H1 (cell line): ENCODE results near the gene CYP27B1. TPM values are rescaled to one million over a fixed set of nuclear protein-coding genes. Genes with fewer than 3 reads are reported as not detected.

Experiments used
- CTCF ChIA-PET: fragments of 300-600 bp; sonication (Branson Sonifier 250); formaldehyde crosslinking; loops from one replicate; lab custom pipeline; 2021; ENCODE audit not compliant: partially characterized antibody; lab: Charles Lee
- POLR2A ChIA-PET: fragments of 300-600 bp; sonication (Branson Sonifier 250); formaldehyde crosslinking; loops from one replicate; lab custom pipeline; 2021; ENCODE audit warnings: inconsistent platforms; ENCODE audit not compliant: partially characterized antibody; lab: Charles Lee
- DNase-seq, 2 experiments: peaks; one replicate each; pipeline versions ENCODE4 v3.0.0 to v3.0.0-alpha.2; 2010 to 2022; ENCODE audit warnings: low spot score in 2 of 2, low read depth in 1 of 2, mixed read lengths in 1 of 2
- FAIRE-seq: peaks from 2 replicates; lab custom pipeline; 2011; peaks lifted over from hg19 to GRCh38; lab: Jason Lieb, UNC
- H2AFZ ChIP-seq: 2 replicates; pipeline ENCODE4 v1.8.1; 2012; ENCODE audit warnings: low read length, inconsistent platforms
- H2AK5ac ChIP-seq: 2 replicates; pipeline ENCODE4 v1.6.1; 2013; ENCODE audit warnings: low read depth, low read length
- H2BK120ac ChIP-seq: replicated peaks from 2 replicates; pipeline ENCODE3; 2013; ENCODE audit warnings: low read depth, low read length, inconsistent platforms
- H2BK12ac ChIP-seq: 2 replicates; pipeline ENCODE4 v1.6.1; 2013; ENCODE audit warnings: low read depth, low read length
- H2BK15ac ChIP-seq: 2 replicates; pipeline ENCODE4 v1.6.1; 2013; ENCODE audit warnings: low read length
- H2BK20ac ChIP-seq: 2 replicates; pipeline ENCODE4 v1.6.1; 2013; ENCODE audit warnings: low read length
- H2BK5ac ChIP-seq: 2 replicates; pipeline ENCODE4 v1.6.1; 2013; ENCODE audit warnings: low read depth, low read length
- H3K14ac ChIP-seq: 2 replicates; pipeline ENCODE4 v1.6.1; 2013; ENCODE audit warnings: inconsistent platforms; ENCODE audit not compliant: insufficient read length
- H3K18ac ChIP-seq: 2 replicates; pipeline ENCODE4 v1.6.1; 2013; ENCODE audit warnings: low read length; ENCODE audit errors: extremely low read depth
- H3K23ac ChIP-seq: 2 replicates; pipeline ENCODE4 v1.6.1; 2013; ENCODE audit warnings: inconsistent platforms; ENCODE audit not compliant: insufficient read length
- H3K23me2 ChIP-seq: 2 replicates; pipeline ENCODE4 v1.6.1; 2013; ENCODE audit warnings: low read depth, low read length
- H3K27ac ChIP-seq: 2 replicates; pipeline ENCODE4 v1.6.1; 2011; ENCODE audit warnings: low read depth, low read length, inconsistent platforms
- H3K27me3 ChIP-seq, 4 experiments: replicated peaks in 1 of 4; 1 replicate in 1 of 4; 2 replicates in 3 of 4; pipeline versions ENCODE4 v1.6.1 to v1.8.1; 2011 to 2013; ENCODE audit warnings: low read length in 3 of 4, mild to moderate bottlenecking in 3 of 4, inconsistent platforms in 2 of 4, mixed read lengths in 2 of 4, moderate library complexity in 1 of 4; ENCODE audit not compliant: control insufficient read depth in 3 of 4, insufficient read depth in 3 of 4; ENCODE audit errors: extremely low read depth in 1 of 4
- H3K36me3 ChIP-seq, 4 experiments: 2 replicates each; pipeline versions ENCODE4 v1.6.1 to v1.8.1; 2011 to 2013; ENCODE audit warnings: mild to moderate bottlenecking in 4 of 4, low read length in 3 of 4, moderate library complexity in 2 of 4, control low read depth in 1 of 4, inconsistent platforms in 1 of 4; ENCODE audit not compliant: insufficient read depth in 4 of 4, control insufficient read depth in 2 of 4
- H3K4ac ChIP-seq: replicated peaks from 2 replicates; pipeline ENCODE3; 2013; ENCODE audit warnings: low read length, low read depth, mixed read lengths, inconsistent platforms; ENCODE audit not compliant: insufficient read length
- H3K4me1 ChIP-seq, 4 experiments: replicated peaks in 1 of 4; 1 replicate in 1 of 4; 2 replicates in 3 of 4; pipeline versions ENCODE4 v1.6.1 to v1.8.1; 2011 to 2013; ENCODE audit warnings: low read length in 3 of 4, inconsistent platforms in 2 of 4, mixed read lengths in 1 of 4; ENCODE audit not compliant: insufficient read depth in 4 of 4, control insufficient read depth in 3 of 4
- H3K4me2 ChIP-seq, 2 experiments: 2 replicates each; pipeline versions ENCODE4 v1.6.1 to v1.8.1; 2011 to 2013; ENCODE audit warnings: low read depth in 2 of 2, low read length in 2 of 2, control low read depth in 1 of 2, inconsistent platforms in 1 of 2, mild to moderate bottlenecking in 1 of 2; ENCODE audit not compliant: insufficient read depth in 1 of 2
- H3K4me3 ChIP-seq, 4 experiments: fragments of 200-600, 300-600 bp in 1 of 4; sonication (generic), shearing (Covaris generic), sonication (Bioruptor Twin) in 1 of 4; 2 replicates each; pipeline versions ENCODE4 v1.5.1 to v1.8.1; 2011 to 2016; ENCODE audit warnings: low read length in 4 of 4, low read depth in 3 of 4, control low read depth in 2 of 4, inconsistent platforms in 2 of 4, mild to moderate bottlenecking in 2 of 4, mixed read lengths in 1 of 4, moderate library complexity in 1 of 4; ENCODE audit not compliant: insufficient read depth in 2 of 4; ENCODE audit errors: extremely low read depth in 1 of 4
- H3K56ac ChIP-seq: replicated peaks from 2 replicates; pipeline ENCODE3; 2013; ENCODE audit warnings: low read depth, mild to moderate bottlenecking, mixed read lengths, low read length, inconsistent platforms; ENCODE audit not compliant: insufficient read length
- H3K79me1 ChIP-seq: 2 replicates; pipeline ENCODE4 v1.6.1; 2013; ENCODE audit warnings: low read depth, low read length, control low read depth
- H3K79me2 ChIP-seq, 2 experiments: 2 replicates each; pipeline versions ENCODE4 v1.6.1 to v1.8.1; 2012 to 2013; ENCODE audit warnings: low read length in 2 of 2, mild to moderate bottlenecking in 2 of 2, inconsistent platforms in 1 of 2; ENCODE audit not compliant: insufficient read depth in 2 of 2, control insufficient read depth in 1 of 2
- H3K9ac ChIP-seq, 4 experiments: replicated peaks in 1 of 4; 1 replicate in 1 of 4; 2 replicates in 3 of 4; pipeline versions ENCODE4 v1.6.1 to v1.8.1; 2011 to 2013; ENCODE audit warnings: low read depth in 3 of 4, low read length in 3 of 4, control low read depth in 2 of 4, mild to moderate bottlenecking in 2 of 4, moderate library complexity in 2 of 4, inconsistent platforms in 1 of 4; ENCODE audit errors: extremely low read depth in 1 of 4
- H3K9me3 ChIP-seq, 2 experiments: 2 replicates each; pipeline versions ENCODE4 v1.6.1 to v1.8.1; 2012 to 2013; ENCODE audit warnings: mild to moderate bottlenecking in 2 of 2, moderate library complexity in 2 of 2, control low read depth in 1 of 2, inconsistent platforms in 1 of 2, low read depth in 1 of 2, low read length in 1 of 2, mixed read lengths in 1 of 2; ENCODE audit not compliant: insufficient read depth in 2 of 2
- H4K20me1 ChIP-seq, 2 experiments: replicated peaks in 1 of 2; 2 replicates each; pipeline versions ENCODE3 to v1.8.1; 2011 to 2013; ENCODE audit warnings: inconsistent platforms in 2 of 2, low read length in 2 of 2, mild to moderate bottlenecking in 1 of 2; ENCODE audit not compliant: insufficient read depth in 2 of 2, control insufficient read depth in 1 of 2
- H4K5ac ChIP-seq: 2 replicates; pipeline ENCODE4 v1.6.1; 2013; ENCODE audit warnings: low read length, low read depth, mixed read lengths, inconsistent platforms; ENCODE audit not compliant: insufficient read length
- H4K8ac ChIP-seq: 2 replicates; pipeline ENCODE4 v1.8.0; 2013; ENCODE audit warnings: mild to moderate bottlenecking, moderate library complexity, low read length, inconsistent platforms; ENCODE audit not compliant: insufficient read depth; ENCODE audit errors: extremely low read depth
- H4K91ac ChIP-seq: replicated peaks from 2 replicates; pipeline ENCODE3; 2013; ENCODE audit warnings: low read length, mixed read lengths, inconsistent platforms; ENCODE audit not compliant: insufficient read length
- EP300 ChIP-seq, 2 experiments: IDR thresholded peaks; 1 replicate in 1 of 2; 2 replicates in 1 of 2; pipeline ENCODE4 v1.6.1; 2011 to 2012; ENCODE audit warnings: low read depth in 2 of 2, low read length in 2 of 2, mild to moderate bottlenecking in 2 of 2, borderline replicate concordance in 1 of 2, inconsistent platforms in 1 of 2, moderate library complexity in 1 of 2
- HDAC6 ChIP-seq: IDR thresholded peaks from one replicate; pipeline ENCODE4 v1.7.1; 2012; ENCODE audit warnings: low read depth, mild to moderate bottlenecking, inconsistent platforms, low read length, moderate library complexity
- KDM1A ChIP-seq: fragments of 200-600, 300-600 bp; sonication (generic); IDR thresholded peaks from 2 replicates; pipeline ENCODE4 v1.7.1; 2016; ENCODE audit warnings: mild to moderate bottlenecking, low read length, borderline replicate concordance
- KDM5A ChIP-seq: fragments of 200-600 bp; IDR thresholded peaks from 2 replicates; pipeline ENCODE4 v1.7.1; 2012; ENCODE audit warnings: mild to moderate bottlenecking, low read length, inconsistent platforms, mixed read lengths
- MAFK ChIP-seq: IDR thresholded peaks from 2 replicates; pipeline ENCODE4 v1.6.1; 2012; ENCODE audit warnings: low read depth, mild to moderate bottlenecking, improper control_type of control experiment, low read length
- PHF8 ChIP-seq: fragments of 200-600 bp; sonication (generic); conservative IDR thresholded peaks from 2 replicates; pipeline ENCODE4 v1.7.1; 2012; ENCODE audit warnings: low read depth, mild to moderate bottlenecking, inconsistent platforms, low read length, moderate library complexity
- POLR2A ChIP-seq, 2 experiments: IDR thresholded peaks; 1 replicate in 1 of 2; 2 replicates in 1 of 2; pipeline ENCODE4 v1.6.1; 2011; ENCODE audit warnings: low read depth in 2 of 2, low read length in 2 of 2, mild to moderate bottlenecking in 2 of 2; ENCODE audit errors: control extremely low read depth in 1 of 2
- POU5F1 ChIP-seq: IDR thresholded peaks from 2 replicates; pipeline ENCODE4 v1.6.1; 2011; ENCODE audit warnings: low read depth, mild to moderate bottlenecking, low read length, moderate library complexity
- RNF2 ChIP-seq: fragments of 200-900, 300-1000 bp; sonication (generic); IDR thresholded peaks from 2 replicates; pipeline ENCODE4 v1.7.1; 2016; ENCODE audit warnings: borderline replicate concordance, low read depth, mild to moderate bottlenecking, antibody characterized with exemption, low read length; ENCODE audit not compliant: poor library complexity, severe bottlenecking; ENCODE audit errors: missing control alignments
- SP1 ChIP-seq: IDR thresholded peaks from 2 replicates; pipeline ENCODE4 v1.6.1; 2011; ENCODE audit warnings: low read depth, low read length
- SUZ12 ChIP-seq: fragments of 200-600 bp; sonication (generic); IDR thresholded peaks from 2 replicates; pipeline ENCODE4 v1.6.1; 2012; ENCODE audit warnings: mild to moderate bottlenecking, inconsistent platforms, low read length, moderate library complexity, mixed read lengths
- TCF12 ChIP-seq: IDR thresholded peaks from 2 replicates; pipeline ENCODE4 v1.6.1; 2011; ENCODE audit warnings: low read depth, mild to moderate bottlenecking, low read length
- polyA plus RNA-seq, 7 experiments: library from polyadenylated mRNA; depleted of rRNA in 3 of 7; stranded (reverse) in 5 of 7; unstranded in 2 of 7; fragments of >200 nt in 5 of 7; fragments of 200-250 nt in 2 of 7; gene quantifications; 1 replicate in 5 of 7; 2 replicates in 1 of 7; 4 replicates in 1 of 7; pipeline versions ENCODE4 v1.2.1 to v1.2.3, GENCODE V29; 2011 to 2013; ENCODE audit warnings: missing spikeins in 2 of 7, mixed read lengths in 2 of 7
- total RNA-seq: library from RNA; stranded (reverse); fragmentation: NEBNext Ultra II Directional; extraction: Animal tissue kit (Norgen Biotek cat#: 25700); gene quantifications from 2 replicates; pipeline ENCODE4 v1.2.1, GENCODE V29; 2021
- TF ChIP-seq, protein P1 (sequence below): IDR thresholded peaks from 2 replicates; pipeline ENCODE4 v1.6.1; 2011; ENCODE audit warnings: low read length, improper control_type of control experiment

CYP27B1 gene
- total and polyA plus RNA-seq, 2 of the 8 experiments (the other 6 are each of a cell fraction or from before 2014, with no cell fraction given) = 2.9 to 3.3 TPM

- peaks cover 13 to 25% (median 20%) of the 10 kb centered on the region in 4 experiments for H3K4me1 ChIP-seq
- no peak overlapping the region for H3K18ac ChIP-seq
- CTCF ChIA-PET = interaction anchor here (0.6 to 3.9 kb wide), 13 partner anchors 8 to 1703 kb away, joined by 3 to 40 read pairs (median 5); partner anchors contain the start of gene TSFM
- FAIRE-seq (no peak), DNase-seq (no peak)
- H2BK120ac ChIP-seq = no peak overlapping the region
- no peaks in the 10 kb centered on the region; the same call in 1 of the 2 replicates for H3K79me1 ChIP-seq
- H2BK5ac ChIP-seq = 0 out of 2 replicates have a peak overlapping the region, but pooled peaks have one; percentile 24
- no peak overlapping the region for H3K23ac ChIP-seq
- peaks cover 22 to 39% (median 37%) of the 10 kb centered on the region in 4 experiments for H3K27me3 ChIP-seq
- H2AK5ac ChIP-seq = no peak overlapping the region
- peak overlapping the region; percentile 87 to 96 for H3K4me2 ChIP-seq
- H3K27ac ChIP-seq = no peak overlapping the region
- H3K9me3 ChIP-seq = no peaks in the 10 kb centered on the region
- POLR2A ChIA-PET = interaction anchor here (0.6 to 5.3 kb wide), 15 partner anchors 8 to 78 kb away, joined by 3 to 35 read pairs (median 4); partner anchors contain the start of genes CDK4, TSFM and TSPAN31
- H3K14ac ChIP-seq = no peak overlapping the region
- H4K8ac ChIP-seq = no peak overlapping the region
- H3K23me2 ChIP-seq = peaks cover 28% of the 10 kb centered on the region
- no peak overlapping the region for H3K4ac ChIP-seq
- peaks cover 11 to 17% (median 14%) of the 10 kb centered on the region in 4 experiments; a peak in 7 of 8 replicates for H3K36me3 ChIP-seq
- no peak overlapping the region for H3K56ac ChIP-seq
- 0 out of 2 replicates have a peak overlapping the region, but pooled peaks have one; percentile 61 for H2BK20ac ChIP-seq
- peaks cover 0 to 4% of the 10 kb centered on the region in 2 experiments for H4K20me1 ChIP-seq
- no peak overlapping the region for H4K5ac ChIP-seq
- H3K9ac ChIP-seq = no peak overlapping the region
- peak overlapping the region in 3 of 4 experiments; percentile 39 to 66 (median 65); a peak in 5 of 8 replicates for H3K4me3 ChIP-seq
- no peak overlapping the region for H2BK12ac ChIP-seq
- no peak overlapping the region for H2BK15ac ChIP-seq
- H2AFZ ChIP-seq = no peak overlapping the region
- no peak overlapping the region for H4K91ac ChIP-seq
- H3K79me2 ChIP-seq = 0 out of 4 replicates have a peak, but pooled peaks cover 0 to 7% of the 10 kb centered on the region in 2 experiments
- TF ChIP-seq MAFK = no peak
- no peak for TF ChIP-seq KDM5A
- no peak for TF ChIP-seq SUZ12
- TF ChIP-seq SP1 = peak; percentile 3; the same call in 1 of the 2 replicates
- no peak for TF ChIP-seq POU5F1
- no peak for TF ChIP-seq HDAC6
- TF ChIP-seq TCF12 = no peak
- no peak for TF ChIP-seq PHF8
- no peak for TF ChIP-seq RNF2
- TF ChIP-seq KDM1A = no peak
- TF ChIP-seq POLR2A (IDR thresholded peaks at IDR 0.05; ENCODE audit: control extremely low read depth in 1 of 2, low read depth in 2 of 2, low read length in 2 of 2) = peak in 1 of 2 experiments; percentile 5; a peak in 1 of 3 replicates
- TF ChIP-seq, protein P1, sequence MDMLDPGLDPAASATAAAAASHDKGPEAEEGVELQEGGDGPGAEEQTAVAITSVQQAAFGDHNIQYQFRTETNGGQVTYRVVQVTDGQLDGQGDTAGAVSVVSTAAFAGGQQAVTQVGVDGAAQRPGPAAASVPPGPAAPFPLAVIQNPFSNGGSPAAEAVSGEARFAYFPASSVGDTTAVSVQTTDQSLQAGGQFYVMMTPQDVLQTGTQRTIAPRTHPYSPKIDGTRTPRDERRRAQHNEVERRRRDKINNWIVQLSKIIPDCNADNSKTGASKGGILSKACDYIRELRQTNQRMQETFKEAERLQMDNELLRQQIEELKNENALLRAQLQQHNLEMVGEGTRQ = no peak
- TF ChIP-seq EP300 (IDR thresholded peaks at IDR 0.05; ENCODE audit: borderline replicate concordance in 1 of 2, low read depth in 2 of 2, low read length in 2 of 2) = no peak
Measured at GRCh38 chr12:57767305-57767698, 424 bp upstream of the CYP27B1 start.
